Activated gamma-delta T cell treated with anti-CD3 and anti-CD28 coated beads, Interleukin-2, amount 50 U/mL, for 16 hours (primary cell): Measurements from ENCODE around the gene MBLAC1.

Experiments
- DNase-seq: peaks from one replicate; pipeline ENCODE4 v3.0.0-alpha.2; 2020; ENCODE audit warnings: low read depth

Gene MBLAC1

GRCh38 chr7:100098913-100099312 is 27.9 kb upstream of the MBLAC1 start:
- DNase-seq: no peak

DNA sequence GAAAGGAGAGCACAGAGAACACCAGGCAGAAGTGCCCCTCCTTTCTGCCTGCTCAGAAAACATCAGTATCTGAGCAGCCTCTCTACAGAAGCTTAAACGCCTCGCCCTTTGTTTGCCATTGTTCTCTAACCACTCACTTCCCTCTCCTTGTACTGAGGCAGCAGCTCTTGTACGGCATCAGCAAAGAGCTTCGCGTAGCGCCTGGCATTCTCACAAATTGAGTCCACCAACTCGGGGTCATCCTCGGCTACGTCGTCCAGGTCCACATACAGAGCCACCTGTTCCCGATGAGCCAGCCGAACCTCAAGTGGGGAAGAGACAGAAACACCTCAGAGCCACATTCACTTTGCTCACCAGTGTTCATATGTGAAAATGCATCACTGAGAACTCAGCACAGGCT is 27.3 kb upstream of the MBLAC1 start:
- DNase-seq: no peak

DNA sequence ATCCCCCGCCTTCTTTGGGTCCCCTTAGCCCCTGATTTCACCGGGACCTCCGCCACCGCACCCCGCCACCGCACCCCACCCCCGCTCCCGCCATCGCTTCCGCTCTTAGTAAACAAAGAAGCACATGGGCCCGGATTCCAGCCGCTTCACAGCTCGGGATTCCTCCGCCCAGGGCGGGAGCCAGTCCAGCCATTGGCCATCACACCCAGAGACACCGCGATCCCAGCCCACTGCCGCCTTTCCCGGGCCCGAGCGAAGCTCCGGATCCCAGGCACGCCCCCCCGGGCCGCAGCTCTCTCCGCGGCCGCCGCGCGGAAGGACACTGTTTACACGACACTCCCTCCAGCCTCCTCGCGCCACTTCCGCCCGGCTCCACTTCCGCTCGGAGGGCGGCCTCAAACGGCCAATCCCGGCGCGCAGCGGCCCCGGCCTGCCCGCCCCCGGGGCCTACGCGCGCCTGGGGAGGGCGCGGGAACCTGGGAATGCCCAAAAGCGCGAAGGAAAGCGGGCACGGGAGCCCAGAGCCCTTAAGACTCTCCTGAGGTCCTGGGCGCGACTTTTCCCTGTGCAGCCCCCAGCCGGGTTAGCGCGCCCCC is 26.2 kb upstream of the MBLAC1 start:
- DNase-seq: peak; percentile 76

DNA sequence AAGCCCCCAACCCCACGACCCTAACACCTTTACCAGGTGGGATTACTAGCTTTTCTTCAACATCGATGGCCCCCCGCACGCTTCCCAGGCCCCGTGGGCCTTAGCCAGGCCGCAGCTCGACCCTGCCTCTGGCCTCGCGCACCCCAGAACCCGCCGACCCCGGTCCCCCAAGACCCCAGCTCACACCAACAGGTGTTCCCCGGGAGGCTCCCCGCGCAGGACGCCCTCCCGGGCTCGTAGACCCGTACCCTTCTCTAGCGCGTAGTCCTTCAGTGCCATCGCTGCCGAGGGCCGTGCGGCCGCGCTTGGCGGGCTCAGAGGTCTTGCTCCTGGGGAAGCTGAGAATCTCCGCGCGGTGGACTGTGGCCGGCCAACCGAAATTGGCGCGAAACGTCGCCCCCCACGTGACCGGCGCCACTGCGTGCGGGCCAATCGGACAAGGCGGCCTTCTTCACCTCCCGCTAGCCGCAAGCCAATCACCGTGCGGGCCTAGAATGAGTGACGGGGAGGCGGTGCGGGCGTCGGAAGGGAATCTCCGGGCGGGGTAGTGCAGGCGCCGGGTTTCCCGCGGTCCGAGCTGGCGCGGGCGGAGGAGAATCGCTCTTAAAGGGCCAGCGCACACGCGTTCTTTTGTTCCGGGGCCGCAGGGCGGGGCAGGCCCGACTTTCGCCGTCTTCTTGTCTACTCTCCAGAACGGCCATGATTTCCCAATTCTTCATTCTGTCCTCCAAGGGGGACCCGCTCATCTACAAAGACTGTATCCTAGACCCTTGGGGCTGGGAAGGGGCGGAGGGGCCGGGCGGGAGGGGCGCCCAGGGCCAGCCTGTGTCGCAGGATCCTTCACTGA is 25.5 kb upstream of the MBLAC1 start, which contains the start of the genes AP4M1 and MCM7:
AP4M1 (plus strand) TSS at position 628 of the 847 bp plus-strand sequence; CDS start at position 700, 72 bp downstream.
MCM7 (minus strand) TSS at position 382 of the 847 bp plus-strand sequence; CDS start at position 279, 103 bp downstream.
- peak; percentile 96 for DNase-seq

DNA sequence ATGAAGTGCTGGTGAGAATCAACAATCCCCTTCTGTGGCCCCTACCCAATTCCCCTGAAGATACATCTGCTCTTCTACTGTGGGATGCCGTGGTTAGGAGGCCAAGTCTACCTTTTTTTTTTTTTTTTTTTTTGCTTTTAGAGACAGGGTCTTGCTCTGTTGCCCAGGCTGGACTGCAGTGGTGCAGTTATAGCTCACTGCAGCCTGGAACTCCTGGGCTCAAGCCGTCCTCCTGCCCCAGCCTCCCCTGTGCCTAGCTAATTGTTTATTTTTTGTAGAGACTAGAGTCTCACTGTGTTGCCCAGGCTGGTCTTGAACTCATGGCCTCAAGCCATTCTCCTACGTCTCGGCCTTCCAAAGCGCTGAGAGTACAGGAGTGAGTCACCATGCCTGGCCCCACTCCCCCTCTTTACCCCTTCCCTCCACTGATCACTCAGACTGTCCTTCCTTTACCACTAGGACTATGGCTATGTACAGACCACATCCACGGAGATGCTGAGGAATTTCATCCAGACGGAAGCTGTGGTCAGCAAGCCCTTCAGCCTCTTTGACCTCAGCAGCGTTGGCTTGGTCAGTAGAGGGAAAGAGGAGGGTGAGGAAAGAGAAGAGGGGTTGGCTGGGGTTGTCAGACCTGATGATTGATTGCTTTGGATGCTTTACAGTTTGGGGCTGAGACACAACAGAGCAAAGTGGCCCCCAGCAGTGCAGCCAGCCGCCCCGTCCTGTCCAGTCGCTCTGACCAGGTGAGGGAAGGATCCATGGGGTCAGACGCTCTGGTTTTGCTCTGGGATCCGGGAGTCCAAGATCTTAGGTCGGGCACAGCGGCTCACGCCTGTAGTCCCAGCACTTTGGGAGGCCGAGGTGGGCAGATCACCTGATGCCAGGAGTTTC is 23.6 kb upstream of the MBLAC1 start:
- no peak for DNase-seq

DNA sequence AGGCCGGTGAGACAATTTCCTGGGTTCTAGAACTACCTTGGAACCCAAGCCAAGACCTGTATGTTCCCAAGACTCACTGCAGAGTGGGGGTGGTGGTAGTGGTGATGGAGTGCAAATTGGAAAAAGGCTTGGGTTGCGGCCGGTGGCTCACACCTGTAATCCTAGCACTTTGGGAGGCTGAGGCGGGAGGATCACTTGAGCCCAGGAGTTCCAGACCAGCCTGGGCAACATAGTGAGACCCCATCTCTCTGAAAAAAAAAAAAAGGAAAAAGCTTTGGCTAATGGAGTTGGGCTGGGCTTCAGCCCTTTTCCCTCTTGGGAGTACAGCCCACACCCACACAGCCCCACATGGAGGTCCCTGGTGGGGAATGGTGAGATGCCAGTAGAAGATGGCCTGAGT is 21.2 kb upstream of the MBLAC1 start:
- DNase-seq: no peak

- DNase-seq: no peak
These were observed 20.1 kb upstream of the MBLAC1 start for GRCh38 chr7:100106633-100107032.

GRCh38 chr7:100107125-100107737 is 19.5 kb upstream of the MBLAC1 start:
- no peak for DNase-seq

DNA sequence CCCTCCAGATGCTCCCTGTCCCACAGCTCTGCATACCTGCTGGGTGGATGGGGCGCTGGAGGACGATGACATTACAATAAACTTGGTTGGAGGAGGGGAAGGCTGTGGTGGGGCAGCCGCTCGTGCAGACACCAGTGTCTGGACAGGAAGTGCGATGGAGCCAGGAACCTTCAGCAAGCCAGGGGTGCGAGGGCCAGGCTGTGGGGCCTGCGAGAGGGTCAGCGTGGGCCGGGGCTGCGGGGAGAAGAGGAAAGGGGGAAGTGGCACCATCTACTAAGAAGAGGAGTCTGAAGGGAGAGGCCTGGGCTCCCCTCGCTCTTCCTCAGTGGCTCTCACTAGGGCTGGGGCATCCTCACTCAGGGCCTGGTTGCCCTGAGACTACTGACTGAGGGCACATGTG is 18.9 kb upstream of the MBLAC1 start:
- no peak for DNase-seq

DNA sequence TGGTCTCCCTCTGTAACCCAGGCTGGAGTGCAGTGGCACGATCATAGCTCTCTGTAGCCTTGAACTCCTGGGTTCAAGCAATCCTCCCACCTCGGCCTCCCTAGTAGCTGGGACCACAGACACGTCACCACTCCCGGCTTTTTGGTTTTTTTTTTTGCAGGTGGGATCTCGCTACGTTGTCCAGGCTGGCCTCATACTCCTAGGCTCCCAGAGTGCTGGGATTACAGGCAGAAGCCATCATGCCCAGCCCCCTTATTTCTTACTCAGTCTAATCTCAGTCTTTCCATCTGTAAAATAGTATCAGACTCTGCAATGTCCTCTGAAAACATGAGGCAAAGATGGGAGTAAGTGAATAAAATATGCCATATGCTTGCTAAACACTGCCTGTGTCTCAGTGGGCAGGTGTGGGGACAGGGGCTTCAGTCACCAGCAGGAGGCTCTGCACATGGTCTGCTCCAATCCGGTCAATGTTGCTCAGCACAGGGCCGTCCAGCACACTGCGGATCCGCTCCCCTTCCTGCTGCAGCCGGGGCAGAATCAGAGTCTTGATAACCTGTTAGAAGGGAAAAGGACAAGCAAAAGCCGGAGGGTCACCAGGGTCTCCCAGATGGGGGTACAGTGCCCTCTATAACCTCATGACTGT is 17.1 kb upstream of the MBLAC1 start:
- no peak for DNase-seq

DNA sequence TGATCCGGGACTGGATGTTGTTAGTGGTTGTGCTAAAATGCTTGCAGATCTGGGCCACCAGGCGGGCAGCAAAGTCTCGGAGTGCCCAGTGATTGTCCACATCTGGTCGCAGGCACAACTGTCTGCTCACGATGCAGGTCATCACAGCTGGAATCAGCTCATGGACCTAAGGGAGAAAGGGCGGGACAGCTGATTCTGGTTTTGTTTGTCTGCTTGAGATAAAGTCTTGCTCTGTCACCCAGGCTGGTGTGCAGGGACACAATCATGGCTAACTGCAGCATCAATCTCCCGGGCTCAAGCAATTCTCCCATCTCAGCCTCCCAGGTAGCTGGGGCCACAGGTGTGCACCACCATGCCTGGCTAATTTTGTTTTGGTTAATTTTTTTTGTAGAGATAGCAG is 15.6 kb upstream of the MBLAC1 start:
- DNase-seq: no peak

GRCh38 chr7:100111914-100112313 is 14.9 kb upstream of the MBLAC1 start:
- no peak for DNase-seq

- DNase-seq: no peak
These were observed 11.7 kb upstream of the MBLAC1 start for GRCh38 chr7:100115026-100115425.

DNA sequence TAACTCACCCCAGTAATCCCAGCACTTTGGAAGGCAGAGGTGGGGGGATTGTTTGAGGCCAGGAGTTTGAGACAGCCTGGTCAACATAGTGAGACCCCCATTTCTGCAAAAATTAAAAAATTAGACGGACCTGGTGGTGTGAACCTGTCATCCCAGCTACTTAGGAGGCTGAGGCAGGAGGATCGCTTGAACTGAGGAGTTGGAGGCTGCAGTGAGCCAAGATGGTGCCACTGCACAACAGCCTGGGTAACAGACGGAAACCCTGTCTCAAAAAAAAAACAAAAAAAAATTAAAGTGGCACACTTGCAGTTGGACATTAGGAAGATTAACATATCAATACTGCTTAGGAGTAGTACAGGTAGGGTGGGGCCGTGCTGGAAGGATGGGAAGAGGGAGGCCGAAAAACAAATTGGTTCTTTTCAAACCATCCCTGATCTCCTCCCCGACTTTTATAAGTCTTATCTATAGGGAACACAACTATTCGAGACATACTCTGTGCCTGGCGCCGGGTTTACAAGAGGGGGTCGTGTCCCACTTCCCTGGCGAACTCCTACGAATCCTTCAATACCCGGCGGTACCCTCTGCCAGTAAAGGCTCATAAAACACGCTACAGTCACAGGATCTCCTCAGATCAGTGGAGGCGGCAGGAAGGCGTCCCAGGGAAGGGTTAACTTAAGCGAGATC is 8.2 kb upstream of the MBLAC1 start:
- no peak for DNase-seq

- DNase-seq: peak; percentile 91
These were observed 7.4 kb upstream of the MBLAC1 start, which contains the start of the genes CNPY4 and TAF6 for GRCh38 chr7:100119072-100119969. CNPY4 (plus strand) TSS chr7:100119634; CDS start chr7:100119745, 111 bp downstream. TAF6 (minus strand) TSS chr7:100119358; CDS start chr7:100114209, 5,149 bp downstream.

DNA sequence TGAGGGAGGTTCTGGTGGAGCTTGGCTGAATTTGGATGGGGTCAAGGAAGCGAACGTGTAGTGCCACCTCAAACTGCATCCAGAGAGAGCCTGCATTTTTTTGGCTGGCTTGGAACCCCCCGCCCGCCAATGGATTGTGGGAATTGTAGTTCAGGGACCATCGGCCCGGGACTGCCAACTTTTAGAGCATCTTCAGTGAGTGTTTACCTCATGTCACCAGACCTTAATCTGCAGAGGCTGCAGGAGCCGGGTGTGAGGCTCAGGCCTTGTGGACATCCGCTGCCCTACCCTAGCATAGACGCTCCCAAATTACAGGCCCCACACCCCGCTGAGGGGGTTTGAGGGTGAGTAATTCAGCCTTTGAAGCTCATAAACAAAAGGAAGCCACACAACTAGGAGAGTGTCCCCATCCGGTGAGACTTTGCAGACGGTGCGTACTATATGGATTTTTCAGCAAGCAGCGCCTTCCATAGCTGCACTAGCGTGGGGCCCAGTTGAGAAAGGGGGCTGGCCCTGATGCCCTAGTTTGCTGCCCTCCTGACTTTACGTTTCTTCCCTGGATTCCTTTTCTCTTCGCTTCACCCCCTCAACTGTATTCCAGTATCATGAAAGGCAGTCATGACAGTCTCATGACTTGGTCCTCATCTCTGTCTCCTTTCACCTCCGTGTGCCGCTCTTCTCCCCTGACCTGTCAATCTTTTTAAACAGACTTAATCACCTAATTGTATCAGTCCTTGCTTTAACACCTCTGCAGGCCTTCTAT is 6.6 kb upstream of the MBLAC1 start:
- DNase-seq: peak; percentile 52

DNA sequence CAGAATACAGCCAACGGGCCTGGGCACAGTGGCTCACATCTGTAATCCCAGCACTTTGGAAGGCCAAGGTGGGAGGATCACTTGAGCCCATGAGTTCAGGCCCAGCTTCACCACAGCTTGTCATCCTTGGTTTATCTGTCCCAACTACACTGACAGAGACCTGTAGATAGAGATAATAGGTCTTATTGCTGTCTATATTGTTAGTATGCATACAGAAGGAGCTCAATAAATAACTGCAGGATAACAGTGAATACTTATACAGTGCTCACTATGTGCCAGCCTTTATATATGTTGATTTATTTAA is 6.1 kb upstream of the MBLAC1 start:
- DNase-seq: no peak

GRCh38 chr7:100122067-100122466 is 4.7 kb upstream of the MBLAC1 start:
- no peak for DNase-seq

DNA sequence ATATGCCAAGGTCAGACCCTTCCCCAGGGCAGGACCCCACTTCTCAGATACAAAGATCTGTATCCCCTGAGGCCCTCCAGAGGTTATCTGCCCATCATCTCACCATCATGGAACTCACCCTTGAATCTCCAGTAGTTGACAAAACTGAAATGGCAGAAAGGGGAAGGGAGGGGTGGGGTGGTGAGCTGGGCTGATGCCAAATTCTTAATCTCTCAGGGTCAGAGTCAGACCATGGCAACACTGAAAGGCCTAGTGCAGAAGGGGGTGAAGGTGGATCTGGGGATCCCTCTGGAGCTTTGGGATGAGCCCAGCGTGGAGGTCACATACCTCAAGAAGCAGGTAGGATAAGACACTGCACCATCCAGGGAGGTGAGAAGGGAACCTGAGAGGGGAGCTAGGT is 4.2 kb upstream of the MBLAC1 start:
- no peak for DNase-seq
